Measurements from ENCODE around the gene SLC12A9. TPM values are rescaled to one million over a fixed set of nuclear protein-coding genes. Genes with fewer than 3 reads are reported as not detected.

SLC12A9 gene
- total RNA-seq, 3 donors from 2014 or later, result 27.9 to 34.0 (median 33.5) TPM

- intact Hi-C loops (cut with DNase I, micrococcal nuclease), result no loop called here
- no peaks in the 10 kb centered on the region for H3K9me3 ChIP-seq
- DNase-seq (no peak), ATAC-seq (peak; percentile 17)
- H3K4me1 ChIP-seq (ENCODE audit: low read depth), result peaks cover 16% of the 10 kb centered on the region
- H3K4me3 ChIP-seq, result no peak overlapping the region
- TF ChIP-seq CTCF (IDR thresholded peaks at IDR 0.05), result no peak
- no peaks in the 10 kb centered on the region for H3K36me3 ChIP-seq (ENCODE audit: low read depth)
Observed at GRCh38 chr7:100914879-100915447, 62.5 kb downstream of the SLC12A9 start.

Small RNA genes within 50 kb of the gene (microRNA-seq; reads per million reads assigned to microRNA genes)
- gene MIR6875, result not detected

Other genes starting within 250 kb of the SLC12A9 start
- 10 to 100 TPM; 11.9 to 17.2 (median 14.4) TPM for gene MOSPD3, start 240.2 kb upstream of the SLC12A9 start, total RNA-seq
- 1 to 10 TPM in 2 of 3 donors, under 1 TPM in 1; 0.57 to 1.2 (median 1.1) TPM for gene TFR2, start 211.2 kb upstream of the SLC12A9 start, total RNA-seq
- 1 to 10 TPM in 1 of 3 donors, not detected in 2; 1.2 TPM for gene ACTL6B, start 196.3 kb upstream of the SLC12A9 start, total RNA-seq
- gene GNB2, start 179.0 kb upstream of the SLC12A9 start, total RNA-seq, result 100 to 1,000 TPM; 197 to 257 (median 232) TPM
- gene GIGYF1, start 158.5 kb upstream of the SLC12A9 start, total RNA-seq, result 10 to 100 TPM; 34.6 to 49.8 (median 48.1) TPM
- gene POP7, start 146.6 kb upstream of the SLC12A9 start, total RNA-seq, result 10 to 100 TPM; 24.8 to 28.9 (median 26.8) TPM
- not detected for gene EPO, start 132.2 kb upstream of the SLC12A9 start, total RNA-seq
- gene ZAN, start 119.1 kb upstream of the SLC12A9 start, total RNA-seq, result not detected
- 10 to 100 TPM; 31.2 to 42.4 (median 38.9) TPM for gene EPHB4, start 25.2 kb upstream of the SLC12A9 start, total RNA-seq
- 10 to 100 TPM; 27.8 to 42.7 (median 30.0) TPM for gene TRIP6, start 14.7 kb downstream of the SLC12A9 start, total RNA-seq
- gene SRRT, start 22.4 kb downstream of the SLC12A9 start, total RNA-seq, result 100 to 1,000 TPM; 112 to 129 (median 120) TPM
- 1 to 10 TPM; 2.1 to 3.4 (median 3.0) TPM for gene UFSP1, start 37.0 kb downstream of the SLC12A9 start, total RNA-seq
- 10 to 100 TPM; 16.2 to 41.4 (median 20.9) TPM for gene ACHE, start 43.2 kb downstream of the SLC12A9 start, total RNA-seq
- gene MUC3A, start 96.8 kb downstream of the SLC12A9 start, total RNA-seq, result 100 to 1,000 TPM in 2 of 3 donors, 10 to 100 TPM in 1; 57.6 to 184 (median 105) TPM
- gene MUC12, start 116.9 kb downstream of the SLC12A9 start, total RNA-seq, result 100 to 1,000 TPM; 357 to 848 (median 814) TPM
- gene MUC17, start 167.4 kb downstream of the SLC12A9 start, total RNA-seq, result 10 to 100 TPM; 12.4 to 28.4 (median 22.2) TPM
- gene TRIM56, start 232.8 kb downstream of the SLC12A9 start, total RNA-seq, result 10 to 100 TPM; 47.9 to 55.3 (median 53.9) TPM